Esophagus mucosa (tissue), 1 donor: ENCODE measurements around the gene C1orf21. TPM values are rescaled to one million over a fixed set of nuclear protein-coding genes. Genes with fewer than 3 reads are reported as not detected.

Source experiments
- ATAC-seq: fragments of 200-7000 bp; cut with Tn5 transposase; one replicate; pipeline ENCODE4 v1.9.1; 2020
- total RNA-seq: library from RNA; stranded (reverse); gene quantifications from one replicate; pipeline ENCODE4 v1.2.4, GENCODE V29; 2023
- donor health status: DM: yes; HTN: yes; CAD: no.

C1orf21 gene
- total RNA-seq, 1 donor from 2014 or later: 44.1 TPM

- ATAC-seq: no peak
Observed at GRCh38 chr1:184559117-184559713, 172.4 kb downstream of the C1orf21 start.

- no peak for ATAC-seq
Observed at GRCh38 chr1:184562806-184563205, 176.0 kb downstream of the C1orf21 start.

GRCh38 chr1:184563308-184563707 lies 176.5 kb downstream of the C1orf21 start:
- no peak for ATAC-seq

GRCh38 chr1:184567009-184567408 lies 180.2 kb downstream of the C1orf21 start:
- ATAC-seq: no peak

- no peak for ATAC-seq
Observed at GRCh38 chr1:184567637-184568036, 180.8 kb downstream of the C1orf21 start.

- ATAC-seq: no peak
Observed at GRCh38 chr1:184568148-184568547, 181.3 kb downstream of the C1orf21 start.

GRCh38 chr1:184569106-184569505 lies 182.3 kb downstream of the C1orf21 start:
- no peak for ATAC-seq

GRCh38 chr1:184574588-184574987 lies 187.8 kb downstream of the C1orf21 start:
- no peak for ATAC-seq

- no peak for ATAC-seq
Observed at GRCh38 chr1:184576822-184577221, 190.0 kb downstream of the C1orf21 start.

GRCh38 chr1:184577319-184577718 lies 190.5 kb downstream of the C1orf21 start:
- ATAC-seq: no peak

GRCh38 chr1:184582411-184582810 lies 195.6 kb downstream of the C1orf21 start:
- no peak for ATAC-seq

- ATAC-seq: no peak
Observed at GRCh38 chr1:184583849-184584248, 197.0 kb downstream of the C1orf21 start.

- no peak for ATAC-seq
Observed at GRCh38 chr1:184588701-184589100, 201.9 kb downstream of the C1orf21 start.

GRCh38 chr1:184590163-184590750 lies 203.4 kb downstream of the C1orf21 start:
- peak; percentile 98 for ATAC-seq

GRCh38 chr1:184593597-184593996 lies 206.8 kb downstream of the C1orf21 start:
- ATAC-seq: no peak

GRCh38 chr1:184595596-184595995 lies 208.8 kb downstream of the C1orf21 start:
- peak; percentile 96 for ATAC-seq

- ATAC-seq: no peak
Observed at GRCh38 chr1:184596950-184597645, 210.3 kb downstream of the C1orf21 start.

GRCh38 chr1:184597650-184598357 lies 211.0 kb downstream of the C1orf21 start:
- ATAC-seq: no peak

- ATAC-seq: no peak
Observed at GRCh38 chr1:184598403-184599193, 211.8 kb downstream of the C1orf21 start.

GRCh38 chr1:184604152-184604900 lies 217.5 kb downstream of the C1orf21 start:
- peak; percentile 75 for ATAC-seq

- peak; percentile 36 for ATAC-seq
Observed at GRCh38 chr1:184605941-184606340, 219.1 kb downstream of the C1orf21 start.

GRCh38 chr1:184606786-184607185 lies 220.0 kb downstream of the C1orf21 start:
- ATAC-seq: no peak
